ENCODE measurements around the gene MPP3.

GRCh38 chr17:43780135-43780534 is 52.8 kb downstream of the MPP3 start, which contains the start of gene CFAP97D1:
- TF ChIP-seq ETS2 (tag; IDR thresholded peaks at IDR 0.05; ENCODE audit: borderline replicate concordance, poor library complexity, severe bottlenecking) (no peak), E2F4 (CRISPR knock-in tag; IDR thresholded peaks at IDR 0.05; ENCODE audit: low read depth) (no peak)

All from K562 (cell line).